Mesendoderm (in vitro differentiated cells): ENCODE data around the gene RBM34.
"Not testable (repeated sequence)": the region's sequence is repeated elsewhere in the genome, so short reads cannot be mapped to it uniquely, and the experiment has no call there.

Source experiments
- DNase-seq: peaks from one replicate; pipeline ENCODE4 v3.0.0; 2013
- H2AK5ac ChIP-seq: 2 replicates; pipeline ENCODE4 v1.6.1; 2013; ENCODE audit warnings: low read length, inconsistent platforms
- H2BK120ac ChIP-seq: 2 replicates; pipeline ENCODE4 v1.6.1; 2013; ENCODE audit warnings: low read depth, mild to moderate bottlenecking, low read length, moderate library complexity, mixed read lengths
- H2BK15ac ChIP-seq: replicated peaks from 2 replicates; pipeline ENCODE4 v1.6.1; 2013; ENCODE audit warnings: low read depth, mild to moderate bottlenecking, moderate library complexity
- H2BK5ac ChIP-seq: 2 replicates; pipeline ENCODE4 v1.6.1; 2013; ENCODE audit warnings: low read length, inconsistent platforms
- H3K18ac ChIP-seq: 2 replicates; pipeline ENCODE4 v1.6.1; 2013; ENCODE audit warnings: mild to moderate bottlenecking, low read length, mixed read lengths
- H3K23ac ChIP-seq: one replicate; pipeline ENCODE4 v1.6.1; 2013; ENCODE audit warnings: low read length
- H3K27ac ChIP-seq: 2 replicates; pipeline ENCODE4 v1.5.1; 2013; ENCODE audit warnings: low read depth, mild to moderate bottlenecking, inconsistent platforms, low read length, moderate library complexity
- H3K27me3 ChIP-seq: 2 replicates; pipeline ENCODE4 v1.6.1; 2013; ENCODE audit warnings: low read length, control low read depth, mild to moderate bottlenecking, inconsistent platforms; ENCODE audit not compliant: insufficient read depth, poor library complexity
- H3K36me3 ChIP-seq: 2 replicates; pipeline ENCODE4 v1.6.1; 2013; ENCODE audit warnings: low read length, inconsistent platforms; ENCODE audit not compliant: control insufficient read depth, insufficient read depth
- H3K4ac ChIP-seq: one replicate; pipeline ENCODE4 v1.6.1; 2013; ENCODE audit warnings: low read depth, mild to moderate bottlenecking, low read length, moderate library complexity
- H3K4me1 ChIP-seq: 2 replicates; pipeline ENCODE4 v1.6.1; 2013; ENCODE audit warnings: low read depth, low read length, inconsistent platforms; ENCODE audit not compliant: control insufficient read depth
- H3K4me2 ChIP-seq: 2 replicates; pipeline ENCODE4 v1.6.1; 2013; ENCODE audit warnings: low read length
- H3K4me3 ChIP-seq: 2 replicates; pipeline ENCODE4 v1.5.1; 2013; ENCODE audit warnings: mild to moderate bottlenecking, low read length
- H3K56ac ChIP-seq: one replicate; pipeline ENCODE4 v1.6.1; 2013; ENCODE audit warnings: low read length
- H3K79me1 ChIP-seq: 2 replicates; pipeline ENCODE4 v1.6.1; 2013; ENCODE audit warnings: low read length, inconsistent platforms
- H3K79me2 ChIP-seq: 2 replicates; pipeline ENCODE4 v1.6.1; 2013; ENCODE audit warnings: mild to moderate bottlenecking, low read length; ENCODE audit not compliant: control insufficient read depth, insufficient read depth
- H3K9ac ChIP-seq: 2 replicates; pipeline ENCODE4 v1.6.1; 2013; ENCODE audit warnings: low read length, inconsistent platforms
- H4K5ac ChIP-seq: one replicate; pipeline ENCODE4 v1.6.1; 2013; ENCODE audit warnings: low read length
- H4K8ac ChIP-seq: one replicate; pipeline ENCODE4 v1.6.1; 2013; ENCODE audit warnings: low read depth, mild to moderate bottlenecking, control low read depth, low read length, moderate library complexity
- WGBS: extraction: QIAGEN DNeasy Blood & Tissue Kit; methylation state at CpG from one replicate; pipeline ENCODE4 v1.1.7; 2013; ENCODE audit warnings: low lambda C conversion rate, missing lambda C conversion rate; ENCODE audit not compliant: insufficient coverage; ENCODE audit errors: extremely low coverage; 5-methylcytosine and 5-hydroxymethylcytosine counted together

The RBM34 gene

GRCh38 chr1:235159284-235159683, 1.8 kb downstream of the RBM34 start:
- H2AK5ac ChIP-seq, H3K4me2 ChIP-seq, H4K8ac ChIP-seq, H2BK120ac ChIP-seq, H3K27me3 ChIP-seq, H3K79me1 ChIP-seq, DNase-seq, H3K4me3 ChIP-seq, H3K36me3 ChIP-seq, H3K56ac ChIP-seq, H4K5ac ChIP-seq, H2BK5ac ChIP-seq, H3K9ac ChIP-seq, H3K18ac ChIP-seq, H3K27ac ChIP-seq, H3K23ac ChIP-seq, H2BK15ac ChIP-seq, H3K4me1 ChIP-seq, H3K4ac ChIP-seq: not testable (repeated sequence)
- H3K79me2 ChIP-seq: peaks cover 11% of the 10 kb centered on the region
- no CpG with 5 or more reads among the region's 9 CpGs for WGBS

- no peak for DNase-seq
- Histone ChIP-seq H3K18ac (no peak overlapping the region), H3K4me1 (no peaks in the 10 kb centered on the region), H4K5ac (no peak overlapping the region), H2AK5ac (no peak overlapping the region), H3K4ac (no peak overlapping the region), H3K79me2 (peaks cover 11% of the 10 kb centered on the region), H3K79me1 (peaks cover 6% of the 10 kb centered on the region), H2BK120ac (no peak overlapping the region), H2BK15ac (no peak overlapping the region), H3K23ac (no peak overlapping the region), H3K36me3 (peaks cover 2% of the 10 kb centered on the region), H3K4me2 (no peak overlapping the region), H3K4me3 (no peak overlapping the region), H3K27ac (no peak overlapping the region), H2BK5ac (no peak overlapping the region), H4K8ac (no peak overlapping the region), H3K56ac (no peak overlapping the region), H3K27me3 (no peaks in the 10 kb centered on the region), H3K9ac (no peak overlapping the region)
- no CpG with 5 or more reads among the region's 6 CpGs for WGBS
Observed at GRCh38 chr1:235158680-235159079, 2.4 kb downstream of the RBM34 start.

- H2BK5ac ChIP-seq: no peak overlapping the region
- no peaks in the 10 kb centered on the region for H3K4me1 ChIP-seq
- no peak overlapping the region for H3K4ac ChIP-seq
- no peak overlapping the region for H3K9ac ChIP-seq
- H4K5ac ChIP-seq: no peak overlapping the region
- H2AK5ac ChIP-seq: no peak overlapping the region
- H3K4me3 ChIP-seq: no peak overlapping the region
- H2BK15ac ChIP-seq: no peak overlapping the region
- H3K79me1 ChIP-seq: peaks cover 6% of the 10 kb centered on the region
- no peak overlapping the region for H4K8ac ChIP-seq
- no peak overlapping the region for H2BK120ac ChIP-seq
- peaks cover 2% of the 10 kb centered on the region for H3K36me3 ChIP-seq
- peaks cover 11% of the 10 kb centered on the region for H3K79me2 ChIP-seq
- no peaks in the 10 kb centered on the region for H3K27me3 ChIP-seq
- no peak for DNase-seq
- H3K56ac ChIP-seq: no peak overlapping the region
- no peak overlapping the region for H3K4me2 ChIP-seq
- H3K18ac ChIP-seq: no peak overlapping the region
- H3K27ac ChIP-seq: no peak overlapping the region
- no peak overlapping the region for H3K23ac ChIP-seq
- no CpG with 5 or more reads among the region's 4 CpGs for WGBS
Observed at GRCh38 chr1:235157150-235157549, 3.9 kb downstream of the RBM34 start.

GRCh38 chr1:235156740-235157139, 4.3 kb downstream of the RBM34 start:
- no peak overlapping the region for H3K56ac ChIP-seq
- H3K23ac ChIP-seq: no peak overlapping the region
- no peak overlapping the region for H3K4ac ChIP-seq
- H3K9ac ChIP-seq: no peak overlapping the region
- H2BK15ac ChIP-seq: no peak overlapping the region
- H2BK120ac ChIP-seq: no peak overlapping the region
- H3K79me2 ChIP-seq: peaks cover 11% of the 10 kb centered on the region
- H3K4me3 ChIP-seq: no peak overlapping the region
- no peaks in the 10 kb centered on the region for H3K27me3 ChIP-seq
- no peak overlapping the region for H4K8ac ChIP-seq
- peaks cover 6% of the 10 kb centered on the region for H3K79me1 ChIP-seq
- no peak overlapping the region for H4K5ac ChIP-seq
- no peak overlapping the region for H3K27ac ChIP-seq
- no CpG with 5 or more reads among the region's 4 CpGs for WGBS
- DNase-seq: no peak
- H3K4me1 ChIP-seq: no peaks in the 10 kb centered on the region
- H2AK5ac ChIP-seq: no peak overlapping the region
- peaks cover 2% of the 10 kb centered on the region for H3K36me3 ChIP-seq
- H2BK5ac ChIP-seq: no peak overlapping the region
- no peak overlapping the region for H3K18ac ChIP-seq
- no peak overlapping the region for H3K4me2 ChIP-seq

GRCh38 chr1:235156265-235156664, 4.8 kb downstream of the RBM34 start:
- Histone ChIP-seq H3K36me3 (peaks cover 2% of the 10 kb centered on the region), H3K18ac (no peak overlapping the region), H3K79me2 (peaks cover 11% of the 10 kb centered on the region), H3K23ac (no peak overlapping the region), H4K8ac (no peak overlapping the region), H3K56ac (no peak overlapping the region), H3K4ac (no peak overlapping the region), H3K9ac (no peak overlapping the region), H3K4me2 (no peak overlapping the region), H3K4me3 (no peak overlapping the region), H4K5ac (no peak overlapping the region), H3K27ac (no peak overlapping the region), H3K27me3 (no peaks in the 10 kb centered on the region), H3K4me1 (no peaks in the 10 kb centered on the region), H2BK5ac (no peak overlapping the region), H2AK5ac (no peak overlapping the region), H3K79me1 (peaks cover 6% of the 10 kb centered on the region), H2BK120ac (no peak overlapping the region), H2BK15ac (no peak overlapping the region)
- no peak for DNase-seq
- no CpG with 5 or more reads among the region's 3 CpGs for WGBS

GRCh38 chr1:235152235-235152634, 8.8 kb downstream of the RBM34 start:
- Histone ChIP-seq H4K5ac (no peak overlapping the region), H2BK120ac (no peak overlapping the region), H3K27ac (no peak overlapping the region), H2AK5ac (no peak overlapping the region), H3K18ac (no peak overlapping the region), H3K4me1 (no peaks in the 10 kb centered on the region), H3K56ac (no peak overlapping the region), H3K79me2 (no peaks in the 10 kb centered on the region), H3K23ac (no peak overlapping the region), H3K9ac (no peak overlapping the region), H3K4me3 (no peak overlapping the region), H3K36me3 (peaks cover 4% of the 10 kb centered on the region), H2BK5ac (no peak overlapping the region), H3K79me1 (peaks cover 2% of the 10 kb centered on the region), H3K27me3 (no peaks in the 10 kb centered on the region), H3K4ac (no peak overlapping the region), H3K4me2 (no peak overlapping the region), H4K8ac (no peak overlapping the region), H2BK15ac (no peak overlapping the region)
- no peak for DNase-seq
